ENCODE measurements around the gene SNX22. TPM values are rescaled to one million over a fixed set of nuclear protein-coding genes. Genes with fewer than 3 reads are reported as not detected.

The SNX22 gene
- 0.28 and 0.45 TPM in 2 replicates for total RNA-seq

GRCh38 chr15:64151727-64152506 lies at the start of gene SNX22:
SNX22 (plus strand) TSS chr15:64151731; CDS start chr15:64151776, 45 bp downstream.

DNA sequence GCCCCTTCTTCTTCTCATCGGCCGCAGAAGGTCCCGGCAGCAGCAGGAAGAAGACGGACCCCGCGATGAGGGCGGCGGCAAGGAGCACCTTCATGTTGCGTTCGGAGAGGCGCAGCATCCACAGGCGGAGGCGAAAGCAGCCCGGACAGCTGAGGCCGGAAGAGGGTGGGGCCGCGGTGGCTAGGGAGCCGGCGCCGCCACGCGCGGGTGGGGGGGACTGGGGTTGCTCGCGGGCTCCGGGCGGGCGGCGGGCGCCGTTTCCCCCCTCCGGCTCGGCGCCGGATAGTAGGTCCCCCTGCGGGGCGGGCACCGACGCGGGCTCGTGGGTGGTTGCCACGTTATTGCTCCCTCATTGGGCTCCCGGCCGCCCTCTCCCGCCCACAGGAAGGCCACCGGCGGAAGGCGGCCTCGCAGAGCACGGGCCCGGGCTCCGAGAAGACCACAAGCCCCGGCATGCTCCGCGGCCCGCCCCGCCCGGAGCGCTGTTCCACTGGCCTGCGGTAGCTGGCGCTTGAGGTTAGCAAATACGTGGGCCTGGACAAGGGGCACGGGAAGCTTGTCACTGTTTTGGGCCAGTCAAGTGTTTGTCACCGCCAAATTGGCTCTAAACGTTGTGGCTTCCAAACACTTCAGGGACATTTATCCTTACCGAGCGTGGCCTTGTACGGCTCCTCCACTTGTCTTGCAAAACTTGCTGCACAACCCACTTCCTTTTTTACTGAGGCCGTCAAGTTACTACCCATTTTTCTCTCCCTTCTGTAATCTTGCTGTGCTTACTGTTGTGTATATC lies 11.5 kb downstream of the SNX22 start, which contains the start of gene PPIB:
TSS of gene PPIB (minus strand) at position 154 of the 790 bp plus-strand sequence. CDS start at position 118, 36 bp downstream.

Other genes with a start within 250 kb of the SNX22 start
- gene DAPK2, start 105.2 kb upstream of the SNX22 start, total RNA-seq: 2.8 and 3.2 TPM in 2 replicates
- 43.5 and 59.6 TPM in 2 replicates for gene CIAO2A, start 57.9 kb upstream of the SNX22 start, total RNA-seq
- gene SNX1, start 55.7 kb upstream of the SNX22 start, total RNA-seq: 40.5 and 43.5 TPM in 2 replicates
- 845 and 911 TPM in 2 replicates for gene PPIB, start 11.3 kb downstream of the SNX22 start, total RNA-seq
- 25.8 and 29.5 TPM in 2 replicates for gene CSNK1G1, start 204.4 kb downstream of the SNX22 start, total RNA-seq
- gene PCLAF, start 229.7 kb downstream of the SNX22 start, total RNA-seq: 8.1 and 13.5 TPM in 2 replicates
- 10.3 and 12.8 TPM in 2 replicates for gene TRIP4, start 236.1 kb downstream of the SNX22 start, total RNA-seq